HG03103 (cell line): ENCODE results near the gene CDK15.

Experiments used
- ATAC-seq: cut with Tn5 transposase; IDR thresholded peaks from one replicate; pipeline ENCODE4 v1.9.1; 2021; ENCODE audit warnings: low read depth; ENCODE audit not compliant: unreplicated experiment

CDK15 gene

DNA sequence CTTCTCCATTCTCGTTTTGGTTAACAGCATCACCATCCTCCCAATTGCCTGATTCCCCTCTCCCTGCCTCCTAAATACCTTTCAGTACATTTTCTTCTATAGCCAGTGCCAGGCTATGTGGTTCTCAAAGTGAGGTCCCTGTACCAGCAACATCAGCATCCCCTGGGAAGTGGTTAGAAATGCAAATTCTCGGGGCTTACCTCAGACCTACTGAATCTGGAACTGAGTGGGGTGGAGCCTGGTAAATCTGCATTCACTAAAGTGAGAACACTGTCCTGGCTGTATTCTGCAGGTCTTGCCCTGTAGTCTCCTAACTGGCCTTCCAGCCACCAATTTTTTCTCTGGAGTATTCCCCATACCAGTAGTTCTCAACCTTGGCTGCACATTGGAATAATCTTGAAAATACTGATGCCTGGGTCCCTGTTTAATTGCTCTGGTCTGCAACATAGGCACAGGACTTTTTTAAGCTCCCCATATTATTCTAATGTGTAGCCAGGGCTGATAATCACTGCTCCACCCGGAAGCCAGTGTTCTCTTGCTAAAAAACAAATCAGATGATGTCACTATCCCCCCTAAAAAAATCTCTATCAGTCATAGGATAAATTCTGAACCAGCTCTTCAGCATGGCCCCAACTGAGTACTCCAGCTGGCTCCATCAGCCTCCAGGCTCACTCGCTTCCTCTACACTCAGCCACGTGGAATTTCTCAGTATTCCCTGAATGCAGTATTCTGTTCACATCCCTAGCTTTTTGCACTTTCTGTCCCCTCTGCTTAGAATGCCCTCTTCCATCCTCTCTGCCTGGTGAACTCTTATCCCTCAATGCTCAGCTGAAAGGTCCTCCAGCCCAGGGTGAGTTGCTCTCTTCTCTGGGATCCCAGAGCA, 98.4 kb downstream of the CDK15 start:
- ATAC-seq, result peak; percentile 75

DNA sequence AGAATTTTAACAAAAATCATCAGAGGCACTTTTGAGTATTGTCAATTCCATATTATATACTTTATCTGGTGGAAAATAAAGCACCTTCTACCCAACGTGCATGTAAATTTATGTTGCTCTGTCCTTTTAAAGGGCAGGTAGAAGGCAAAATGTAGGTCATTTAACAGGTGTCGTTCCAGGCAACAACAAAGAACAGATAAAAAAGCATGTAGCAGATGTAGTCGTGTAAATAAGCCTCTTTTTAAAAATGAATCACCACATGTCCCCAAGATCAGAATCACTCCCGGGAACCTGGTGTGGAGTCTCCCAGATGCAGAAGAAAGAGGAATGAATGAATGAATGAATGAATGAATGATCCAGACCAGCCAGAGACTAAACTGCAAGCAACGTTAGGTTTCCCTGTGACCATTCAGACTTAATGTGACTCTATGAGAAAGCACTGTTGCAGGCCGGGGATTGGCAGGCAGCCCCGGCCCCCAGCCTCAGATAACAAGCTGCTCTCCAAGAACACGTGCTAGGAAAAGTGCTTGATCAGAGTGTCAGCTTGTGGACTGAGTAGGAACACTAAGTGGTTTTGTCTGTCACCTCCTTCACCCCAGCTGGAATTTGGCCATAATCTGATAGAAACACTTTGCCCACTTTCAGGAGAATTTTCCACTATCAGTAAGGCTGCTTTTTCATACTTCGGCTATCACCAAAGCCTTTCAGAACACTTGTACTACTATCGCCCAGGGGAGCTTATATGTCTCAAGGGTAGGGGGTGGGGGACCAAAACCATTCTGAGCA, 100.6 kb downstream of the CDK15 start:
- no peak for ATAC-seq

DNA sequence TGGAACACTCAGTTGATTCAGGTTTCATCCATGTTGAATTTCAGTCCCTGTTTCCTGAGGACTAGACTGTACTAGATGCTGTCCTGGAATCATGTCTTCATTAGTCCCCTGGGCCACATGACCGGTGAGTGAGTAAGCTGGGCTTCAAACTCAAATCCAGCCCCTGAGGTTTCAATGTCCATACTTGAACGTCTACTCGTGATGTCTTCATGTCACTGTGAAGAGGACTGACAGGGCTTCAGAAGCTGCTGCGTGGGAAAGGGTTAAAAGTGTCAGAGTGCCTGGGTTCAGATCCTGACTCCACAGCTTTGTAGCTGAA, 101.2 kb downstream of the CDK15 start:
- no peak for ATAC-seq

DNA sequence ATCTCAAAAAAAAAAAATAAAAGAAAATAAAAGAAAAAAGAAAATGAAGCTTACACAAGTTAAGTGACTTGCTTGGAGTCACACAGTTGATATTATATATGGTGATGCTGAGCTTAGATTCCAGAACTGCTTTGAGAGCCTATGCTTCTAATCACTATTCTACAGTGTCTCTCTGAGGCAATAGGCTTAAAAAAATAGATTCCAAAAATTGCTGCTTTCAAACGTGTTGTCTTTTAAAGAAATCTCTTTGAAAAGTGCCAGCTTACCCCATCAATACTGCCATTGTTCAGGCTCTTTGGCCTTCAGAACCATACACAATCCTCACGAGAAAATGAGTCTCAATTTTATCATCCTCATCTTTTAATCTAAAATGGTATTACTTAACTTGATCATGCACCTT, 102.6 kb downstream of the CDK15 start:
- ATAC-seq, result no peak

DNA sequence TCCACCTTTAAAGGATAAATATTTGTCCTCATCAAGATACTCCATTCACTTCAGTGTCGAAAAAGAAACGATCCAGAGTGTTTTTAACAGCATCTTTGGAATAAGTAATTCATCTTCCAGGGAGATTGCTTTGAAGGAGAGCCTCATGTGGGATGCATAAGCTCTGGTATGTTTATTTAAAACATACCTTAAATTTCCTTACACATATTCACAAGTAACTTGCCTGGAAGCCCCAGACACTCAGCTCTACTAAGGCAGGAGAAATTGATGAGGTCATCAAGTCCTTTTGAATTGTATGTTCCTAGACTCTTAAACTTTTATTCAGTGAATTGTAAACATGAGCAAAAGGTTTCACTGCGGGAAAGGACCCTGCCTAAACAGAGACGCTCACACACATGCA, 103.0 kb downstream of the CDK15 start:
- ATAC-seq, result no peak

DNA sequence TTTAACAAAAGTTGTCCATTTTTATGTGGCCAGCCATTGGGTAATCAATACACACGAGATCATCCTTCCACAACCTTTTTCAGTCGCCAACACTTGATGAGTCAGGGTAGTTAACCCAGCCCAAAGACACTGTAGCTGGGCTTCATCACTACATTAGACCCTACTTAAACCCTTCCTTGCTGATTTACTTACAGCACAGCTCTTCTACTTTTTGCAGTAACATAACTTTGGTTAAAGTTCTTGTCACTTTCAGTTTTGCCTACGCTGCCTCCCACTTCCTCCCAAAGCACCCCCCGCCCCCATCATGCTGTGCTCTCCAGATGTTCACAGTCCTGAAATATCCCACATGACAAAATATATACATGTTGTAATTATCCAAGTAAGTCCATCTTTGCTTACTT, 103.6 kb downstream of the CDK15 start:
- ATAC-seq, result no peak

DNA sequence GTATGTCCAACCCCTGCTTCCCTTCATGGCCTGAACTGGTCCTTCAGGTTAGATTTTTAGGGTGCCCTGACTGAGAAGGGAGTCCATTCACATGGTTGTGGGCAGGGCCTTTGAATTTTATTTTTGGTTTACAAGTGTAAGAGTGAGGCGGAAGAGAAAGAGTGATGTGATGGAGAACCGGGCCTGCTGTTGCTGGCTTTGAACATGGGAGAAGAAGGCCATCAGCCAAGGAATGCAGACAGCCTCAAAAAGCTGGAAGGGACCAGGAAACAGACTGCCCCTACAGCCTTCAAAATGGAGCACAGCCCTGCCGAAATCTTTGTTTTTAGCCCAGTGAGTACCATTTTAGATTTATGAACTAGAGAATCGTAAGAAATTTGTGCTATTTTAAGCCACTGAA, 105.0 kb downstream of the CDK15 start:
- no peak for ATAC-seq

DNA sequence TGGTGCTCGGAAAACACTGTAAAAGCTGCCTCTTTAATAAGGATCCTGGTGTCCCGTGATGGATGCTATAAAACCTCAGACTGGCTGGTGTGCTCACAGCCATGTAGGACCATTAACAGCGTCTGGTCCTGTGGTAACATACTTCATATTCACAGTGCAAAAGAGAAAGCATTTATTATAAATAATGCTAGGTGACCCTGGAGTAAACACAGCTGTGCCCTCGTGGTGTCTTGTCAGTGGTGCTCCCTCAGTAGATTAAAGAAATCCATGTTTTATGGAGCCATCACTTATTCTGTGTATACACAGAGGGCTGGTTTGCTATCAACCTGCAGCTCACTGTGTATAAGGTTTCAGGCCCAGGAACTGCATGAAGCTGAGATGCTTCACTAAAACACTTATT, 106.9 kb downstream of the CDK15 start:
- no peak for ATAC-seq

DNA sequence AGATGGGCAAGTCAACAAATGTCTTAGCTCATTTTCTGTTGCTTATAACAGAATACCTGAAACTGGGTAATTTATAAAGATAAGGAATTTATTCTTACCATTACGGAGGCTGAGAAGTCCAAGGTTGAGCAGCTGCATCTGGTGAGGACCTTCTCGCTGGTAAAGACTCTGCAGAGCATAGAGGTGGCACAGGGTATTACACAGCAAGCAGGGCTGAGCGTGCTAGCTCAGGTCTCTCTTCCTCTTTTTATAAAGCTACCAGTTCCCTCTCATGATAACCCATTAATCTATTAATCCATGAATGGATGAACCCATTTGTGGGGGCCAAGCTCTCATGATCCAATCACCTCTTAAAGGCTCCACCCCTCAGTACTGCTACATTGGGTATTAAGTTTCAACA, 109.1 kb downstream of the CDK15 start:
- no peak for ATAC-seq

DNA sequence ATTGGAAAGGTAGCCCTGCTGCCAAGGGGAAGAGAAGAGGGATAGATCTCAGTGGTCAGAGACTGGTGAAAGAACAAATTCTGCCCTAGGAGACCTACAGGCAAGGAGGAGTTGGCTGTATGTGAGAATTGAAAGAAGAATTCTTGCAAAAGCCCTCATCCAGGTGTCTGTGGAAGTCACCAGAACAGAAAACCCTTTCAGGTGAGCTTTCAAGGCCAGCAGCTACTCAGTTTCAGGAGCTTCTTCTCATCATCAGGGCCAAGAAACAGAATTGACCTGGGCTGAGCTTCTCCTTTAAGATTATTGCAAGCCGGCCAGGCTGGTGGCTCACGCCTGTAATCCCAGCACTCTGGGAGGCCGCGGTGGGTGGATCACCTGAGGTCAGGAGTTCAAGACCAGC, 110.2 kb downstream of the CDK15 start:
- ATAC-seq, result no peak

DNA sequence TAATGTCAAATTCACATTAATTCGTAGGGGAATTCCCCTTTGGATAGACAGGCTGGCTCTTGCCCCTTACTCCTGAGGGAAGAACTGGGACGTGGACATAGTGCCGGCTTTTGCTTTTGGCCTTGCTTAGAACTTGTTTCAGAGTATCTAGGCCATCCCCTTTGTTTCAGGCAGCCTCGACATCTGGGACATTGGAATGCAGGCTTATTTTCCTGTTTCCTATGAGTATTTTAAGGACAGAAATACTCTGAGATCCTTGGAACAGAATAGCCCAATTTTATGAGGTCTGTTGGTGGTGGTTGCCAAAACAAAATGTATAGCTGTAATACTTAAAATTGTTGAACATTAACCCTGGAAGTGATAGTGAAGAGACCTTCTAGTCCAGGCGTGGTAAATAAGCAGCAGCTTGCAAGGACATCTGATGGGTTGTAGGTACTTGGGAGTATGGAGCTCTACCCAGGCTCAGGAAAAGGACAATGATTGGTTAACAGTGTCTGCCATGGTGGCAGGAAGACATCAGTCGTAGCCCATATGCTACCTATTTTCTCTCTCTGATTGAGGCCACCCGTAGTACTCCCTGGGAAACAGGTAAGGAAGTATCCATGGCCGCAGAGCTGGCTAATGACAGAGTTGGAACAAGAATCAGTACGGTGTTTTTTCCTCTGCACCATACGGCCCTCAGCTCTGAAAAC, 112.4 kb downstream of the CDK15 start:
- no peak for ATAC-seq

DNA sequence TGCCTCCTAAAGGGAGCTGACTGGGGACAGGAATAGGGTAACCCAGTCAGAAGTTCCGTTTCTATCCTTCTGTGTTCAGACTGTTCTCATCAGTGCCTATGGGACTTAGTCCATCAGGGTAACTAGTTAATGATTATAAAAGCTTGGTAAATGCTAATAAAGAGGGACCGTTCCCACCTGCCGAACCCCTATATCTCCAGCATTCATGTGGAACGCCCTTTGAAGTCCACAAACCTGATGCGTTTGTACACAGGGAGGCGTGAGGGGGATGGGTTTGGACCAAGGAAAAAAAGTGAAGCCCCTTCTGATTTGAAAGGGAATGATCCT, 112.9 kb downstream of the CDK15 start:
- ATAC-seq, result no peak

DNA sequence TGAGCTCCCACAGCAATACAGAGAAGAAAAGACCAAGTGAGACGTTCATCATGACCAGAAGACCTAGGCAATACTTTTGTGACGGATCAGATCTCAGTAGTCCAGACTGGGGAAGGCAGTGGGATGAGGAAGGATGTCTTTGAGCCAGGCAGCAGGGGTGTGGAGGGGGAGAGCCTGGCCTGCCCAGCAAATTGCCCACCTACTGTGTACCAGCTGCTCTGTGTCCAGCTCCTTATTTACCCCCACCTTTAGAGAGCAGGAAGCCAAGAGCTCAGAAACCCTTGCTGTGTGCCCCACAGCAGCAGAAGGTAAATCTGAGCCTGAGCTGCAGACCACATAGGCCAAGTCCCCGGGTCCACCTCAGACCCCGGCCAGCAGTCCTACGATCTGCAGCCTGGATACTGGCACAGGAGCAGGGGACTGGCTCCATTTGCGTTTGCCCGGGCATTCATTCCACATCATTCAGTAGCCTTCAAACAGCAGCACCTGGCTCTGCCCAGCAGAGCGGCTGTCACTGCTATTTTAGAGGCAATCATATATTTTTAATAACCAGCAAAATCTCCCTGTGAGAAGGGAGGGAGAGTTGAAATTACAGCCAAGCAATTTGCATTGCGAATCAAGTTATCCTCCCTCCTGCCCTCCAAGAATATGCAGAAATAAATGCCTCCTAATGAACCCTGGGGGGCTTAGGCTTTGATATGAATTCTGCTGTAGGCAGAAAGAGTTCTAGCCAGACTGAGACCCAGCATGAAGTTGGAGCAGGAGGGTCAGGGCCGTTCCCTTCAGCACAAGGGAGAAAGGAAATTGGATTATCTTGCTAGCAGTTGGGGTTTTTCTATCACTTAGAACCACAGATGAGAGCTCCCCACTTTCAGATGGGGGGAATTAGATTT, 117.3 kb downstream of the CDK15 start:
- no peak for ATAC-seq

DNA sequence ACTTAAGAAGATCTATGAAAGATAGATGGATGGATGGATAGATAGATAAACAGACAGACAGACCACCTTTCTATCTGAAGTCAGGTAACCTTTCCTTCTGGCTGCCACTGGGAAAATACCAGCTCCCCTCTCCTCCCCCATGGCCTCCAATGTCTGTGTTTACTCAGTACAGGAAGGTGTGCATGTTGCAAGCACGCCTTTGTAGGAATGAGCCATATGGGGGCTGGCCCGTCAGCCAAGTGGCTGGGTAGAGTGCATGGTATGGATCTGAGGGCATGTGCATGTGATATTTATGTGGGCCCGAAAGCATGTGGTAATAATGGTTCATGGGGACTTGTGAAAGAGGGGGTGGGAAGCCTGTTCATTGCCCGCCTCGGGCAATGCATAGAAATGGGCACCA, 118.1 kb downstream of the CDK15 start:
- no peak for ATAC-seq

DNA sequence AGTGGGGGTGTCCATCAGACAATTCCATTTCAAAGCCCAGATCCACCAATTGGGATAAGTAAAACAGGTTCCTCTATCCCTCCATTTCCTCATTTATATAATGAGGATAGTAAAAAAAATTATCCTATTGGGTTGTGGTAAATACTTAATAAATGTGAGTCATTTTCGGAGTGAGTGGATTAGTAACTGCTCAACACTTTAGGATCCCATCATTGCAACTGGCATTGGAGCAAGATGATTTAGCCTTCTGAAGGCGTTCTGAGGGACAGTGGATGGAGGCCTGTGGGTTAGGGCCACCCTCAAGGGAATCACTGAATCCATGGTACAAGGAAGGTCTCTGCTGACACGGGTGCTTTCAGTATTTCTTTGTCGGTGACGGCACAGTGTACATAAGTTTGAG, 118.7 kb downstream of the CDK15 start:
- no peak for ATAC-seq

DNA sequence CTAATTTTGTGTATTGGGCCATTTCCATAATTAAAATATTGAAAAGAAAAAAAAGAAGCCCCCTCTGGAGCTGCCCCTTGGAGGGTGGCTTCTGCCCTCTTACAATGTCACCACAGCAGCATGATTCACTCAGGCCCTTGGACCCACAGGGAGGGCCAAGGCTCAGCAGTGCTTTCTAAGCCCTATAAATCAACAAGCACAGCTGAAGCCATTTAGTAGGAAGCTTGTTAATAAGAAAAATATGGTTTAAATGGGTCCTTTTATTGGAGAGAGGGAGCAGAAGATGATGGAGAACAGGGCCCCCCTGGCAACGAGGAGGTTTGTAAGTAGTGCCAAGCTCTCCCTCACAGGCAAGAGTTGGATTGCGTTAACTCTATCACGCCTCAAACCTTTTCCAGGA, 119.7 kb downstream of the CDK15 start:
- no peak for ATAC-seq

DNA sequence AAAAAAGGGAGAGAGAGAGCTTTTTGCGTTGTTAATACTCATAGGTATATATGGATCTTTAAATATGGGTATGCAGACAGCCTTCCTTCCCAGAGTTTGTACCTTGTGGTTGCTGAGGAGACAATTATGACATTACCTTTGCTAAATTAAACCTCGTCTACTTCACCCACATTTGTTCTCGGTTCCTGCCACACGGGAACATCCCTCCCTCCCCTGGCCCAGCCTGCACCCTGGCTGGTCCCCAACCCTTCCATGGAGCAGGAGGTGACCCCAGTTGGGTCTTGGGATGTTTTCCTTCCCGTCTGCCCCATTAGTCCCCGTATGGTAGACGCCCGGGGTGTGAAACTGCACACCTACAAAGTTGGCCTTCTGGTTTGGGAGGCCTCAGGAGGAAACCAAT, 122.0 kb downstream of the CDK15 start:
- ATAC-seq, result no peak

DNA sequence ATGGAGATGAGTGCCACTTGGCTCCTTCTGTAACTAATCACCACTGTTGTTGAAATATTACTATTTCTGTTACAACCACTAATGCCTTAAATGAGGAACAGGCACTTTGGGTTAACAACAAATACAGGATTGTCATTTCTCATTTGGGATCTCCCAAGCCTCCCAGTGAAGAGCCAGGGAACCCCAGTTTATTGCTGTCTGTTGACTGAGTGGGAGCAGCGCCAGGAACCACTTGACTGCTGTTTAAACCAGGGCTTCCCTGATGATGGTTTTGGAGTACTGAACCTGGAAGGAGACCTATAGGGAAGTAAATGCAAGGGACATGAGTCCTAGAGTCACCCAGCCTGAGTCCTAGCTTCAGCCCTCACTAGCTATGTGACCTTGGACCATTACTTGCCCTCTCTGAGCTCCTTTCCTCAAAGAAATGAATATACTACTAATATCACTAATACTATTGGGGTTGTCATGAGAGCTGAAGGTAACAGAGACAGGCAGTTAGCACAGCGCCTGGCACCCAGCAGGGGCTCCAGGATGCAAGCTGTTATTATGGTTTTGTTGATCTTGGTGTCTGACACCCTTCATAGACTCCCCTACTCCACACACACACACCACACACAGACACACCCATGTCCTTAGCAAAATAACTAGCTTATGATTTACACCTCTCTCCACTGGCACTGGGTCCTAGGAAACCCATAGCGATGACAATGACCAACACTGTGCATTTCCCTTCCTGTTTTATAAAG, 123.1 kb downstream of the CDK15 start:
- ATAC-seq, result no peak

DNA sequence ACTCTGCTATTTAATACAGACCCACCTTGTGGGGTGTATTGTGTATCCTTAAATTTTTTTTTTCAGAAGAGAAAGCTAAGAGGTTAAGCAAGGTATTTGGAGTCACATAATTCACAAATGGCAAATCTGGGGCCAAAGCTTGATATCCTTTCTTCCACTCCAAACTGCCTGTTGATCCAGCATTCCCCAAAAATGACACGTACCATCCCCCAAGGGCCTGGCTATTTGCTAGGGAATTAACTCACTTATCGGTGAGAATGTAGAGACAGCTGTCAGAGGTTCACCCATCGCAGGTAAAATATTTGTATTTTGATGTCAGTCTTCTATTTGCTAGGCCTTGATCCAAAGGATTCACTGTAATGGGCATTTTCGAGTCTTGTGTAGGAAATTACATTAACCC, 123.7 kb downstream of the CDK15 start:
- no peak for ATAC-seq

DNA sequence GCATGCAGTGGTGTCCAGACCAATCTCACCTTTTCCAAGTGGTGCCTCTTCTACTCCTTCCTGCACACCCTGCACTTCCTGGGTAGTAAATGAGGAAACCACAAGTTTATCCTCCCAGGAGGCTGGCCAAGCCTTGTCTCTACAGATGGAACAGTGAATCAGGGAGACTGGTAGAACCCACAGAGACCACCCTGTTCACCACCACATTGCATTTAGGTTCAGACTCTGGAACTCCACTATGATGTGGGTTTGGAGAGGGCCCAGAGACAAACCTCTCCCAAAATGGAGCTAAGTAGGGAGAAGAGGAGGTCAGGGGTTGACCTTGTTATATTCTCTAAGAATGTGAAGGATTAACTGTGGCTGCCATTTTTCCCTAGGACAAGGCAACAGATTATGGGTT, 124.5 kb downstream of the CDK15 start:
- no peak for ATAC-seq
